Stimulated activated CD4-positive, alpha-beta T cell treated with anti-CD3 and anti-CD28 coated beads, Interleukin-4, amount 100 ng/mL, for 48 hours (primary cell): ENCODE results near the gene NCOA3.

Experiments used
- DNase-seq, 2 donors: peaks; one replicate each; pipeline ENCODE4 v3.0.0-alpha.2; 2020; ENCODE audit warnings: low read depth in 2 of 2

The NCOA3 gene

GRCh38 chr20:47664744-47665143 is 163.1 kb downstream of the NCOA3 start:
- DNase-seq = no peak

GRCh38 chr20:47665221-47665991 is 163.7 kb downstream of the NCOA3 start:
- DNase-seq = no peak

- DNase-seq = no peak
Observed at GRCh38 chr20:47666304-47666703, 164.6 kb downstream of the NCOA3 start.

- DNase-seq = no peak
Observed at GRCh38 chr20:47667086-47667485, 165.4 kb downstream of the NCOA3 start.

GRCh38 chr20:47667531-47668312 is 166.0 kb downstream of the NCOA3 start:
- no peak for DNase-seq

GRCh38 chr20:47668313-47669151 is 166.8 kb downstream of the NCOA3 start:
- no peak for DNase-seq

GRCh38 chr20:47669152-47669425 is 167.4 kb downstream of the NCOA3 start:
- DNase-seq = no peak

GRCh38 chr20:47669489-47669888 is 167.8 kb downstream of the NCOA3 start:
- no peak for DNase-seq

- DNase-seq = no peak
Observed at GRCh38 chr20:47669927-47670890, 168.5 kb downstream of the NCOA3 start.

GRCh38 chr20:47670913-47671312 is 169.2 kb downstream of the NCOA3 start:
- no peak for DNase-seq

GRCh38 chr20:47672166-47672565 is 170.5 kb downstream of the NCOA3 start:
- DNase-seq = no peak

GRCh38 chr20:47672886-47673670 is 171.4 kb downstream of the NCOA3 start:
- no peak for DNase-seq

- no peak for DNase-seq
Observed at GRCh38 chr20:47673671-47673955, 171.9 kb downstream of the NCOA3 start.

GRCh38 chr20:47674145-47674544 is 172.5 kb downstream of the NCOA3 start:
- no peak for DNase-seq

- no peak for DNase-seq
Observed at GRCh38 chr20:47674686-47675085, 173.0 kb downstream of the NCOA3 start.

- no peak for DNase-seq
Observed at GRCh38 chr20:47675190-47676142, 173.8 kb downstream of the NCOA3 start.

GRCh38 chr20:47676219-47676721 is 174.6 kb downstream of the NCOA3 start:
- no peak for DNase-seq

- no peak for DNase-seq
Observed at GRCh38 chr20:47676912-47677634, 175.4 kb downstream of the NCOA3 start.
